ENCODE measurements around the gene CRYGB.
"Not testable (repeated sequence)": the region's sequence is repeated elsewhere in the genome, so short reads cannot be mapped to it uniquely, and the experiment has no call there.

The CRYGB gene

DNA sequence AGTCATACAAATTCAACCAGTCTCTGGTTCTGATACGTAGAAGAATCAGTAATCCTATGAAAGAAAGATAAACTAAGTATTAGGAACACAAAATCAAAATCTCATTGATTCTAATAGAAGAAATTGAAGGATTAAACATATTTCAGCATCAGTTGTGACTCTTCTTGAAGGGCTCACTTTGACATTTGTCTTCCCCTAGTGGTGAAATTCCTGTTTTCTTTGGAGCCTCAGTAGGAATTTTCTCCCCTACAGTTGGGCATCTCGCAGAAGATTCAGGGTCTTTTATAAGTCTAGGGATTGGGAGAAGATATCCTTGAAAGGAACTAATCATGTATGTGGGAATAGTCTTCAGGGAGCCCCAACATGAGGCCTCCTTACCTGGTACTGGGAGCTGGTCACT is 2.8 kb upstream of the CRYGB start:
- no peak for DNase-seq

DNA sequence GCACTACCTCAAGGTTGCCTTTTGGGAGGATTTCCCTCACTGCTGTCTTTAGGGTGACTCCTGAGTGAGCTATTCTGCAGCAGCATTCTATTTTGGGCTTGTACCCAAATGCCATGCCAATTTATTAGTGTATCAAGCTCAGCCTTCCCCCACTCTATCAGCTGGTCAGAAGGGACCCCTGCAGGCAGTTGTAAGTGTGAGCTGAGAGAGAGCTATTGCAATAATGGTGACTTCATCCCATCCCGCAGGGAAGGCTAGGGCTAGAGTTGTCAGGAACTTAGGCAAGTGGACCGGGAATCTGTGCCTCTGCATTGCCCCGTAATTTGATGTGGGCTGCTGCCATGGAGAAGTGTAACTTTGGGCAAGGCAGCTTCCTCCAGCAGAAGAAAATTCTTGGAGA is 1.8 kb upstream of the CRYGB start:
- no peak for DNase-seq

DNA sequence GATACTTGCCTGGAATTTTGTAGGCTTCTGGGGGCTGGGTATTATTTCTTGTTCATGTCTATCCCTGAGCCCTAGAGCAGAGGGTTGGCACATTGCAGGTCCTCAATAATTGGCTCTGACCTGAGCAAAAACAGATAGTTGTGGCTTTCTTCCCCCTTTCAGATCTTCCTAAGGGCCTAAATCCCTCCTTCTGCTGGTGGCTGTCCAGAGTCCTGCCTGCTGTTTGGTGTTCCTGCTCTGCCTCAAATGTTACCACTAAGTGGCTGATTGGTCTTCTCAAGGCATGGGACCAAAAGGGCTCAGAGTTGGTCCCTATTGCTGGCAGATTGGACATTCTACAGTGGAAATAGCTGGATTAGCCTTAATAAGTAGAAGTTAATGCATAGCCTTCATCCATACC is 1.1 kb upstream of the CRYGB start:
- DNase-seq, result no peak

DNA sequence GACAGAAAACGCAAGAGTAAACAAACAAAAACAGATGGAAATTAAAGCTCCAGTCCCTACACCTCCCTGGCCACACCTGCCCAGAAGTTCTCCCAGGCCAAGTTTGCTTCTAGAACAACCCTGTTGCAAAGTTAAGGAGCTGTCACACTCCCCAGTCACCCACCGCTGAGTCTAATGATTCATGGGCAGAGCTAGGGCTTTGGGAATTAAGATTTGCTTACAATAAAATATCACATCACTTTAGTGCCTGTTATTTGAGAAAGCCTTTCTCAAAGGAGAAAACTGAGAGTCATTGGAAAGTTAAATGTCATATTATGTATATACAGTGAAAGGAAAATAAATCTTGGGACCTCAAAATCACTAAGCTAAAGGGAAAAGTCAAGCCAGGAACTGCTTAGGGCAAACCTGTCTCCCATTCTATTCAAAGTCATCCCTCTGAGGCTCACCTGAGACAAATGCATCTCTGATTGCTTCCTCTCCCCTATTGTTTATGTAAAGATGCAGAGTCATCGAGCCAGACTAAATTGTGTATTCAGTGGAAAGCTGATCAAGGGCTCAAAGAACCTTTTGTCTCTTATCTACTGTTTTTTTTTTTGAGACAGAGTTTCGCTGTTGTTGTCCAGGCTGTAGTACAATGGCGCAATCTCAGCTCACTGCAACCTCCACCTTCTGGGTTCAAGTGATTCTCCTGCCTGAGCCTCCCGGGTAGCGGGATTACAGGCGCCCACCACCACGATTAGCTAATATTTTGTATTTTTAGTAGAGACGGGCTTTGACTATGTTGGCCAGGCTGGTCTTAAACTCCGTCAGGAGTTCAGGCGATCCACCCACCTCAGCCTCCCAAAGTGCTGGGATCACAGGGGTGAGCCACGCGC is 2.8 kb downstream of the CRYGB start:
- no peak for DNase-seq

DNA sequence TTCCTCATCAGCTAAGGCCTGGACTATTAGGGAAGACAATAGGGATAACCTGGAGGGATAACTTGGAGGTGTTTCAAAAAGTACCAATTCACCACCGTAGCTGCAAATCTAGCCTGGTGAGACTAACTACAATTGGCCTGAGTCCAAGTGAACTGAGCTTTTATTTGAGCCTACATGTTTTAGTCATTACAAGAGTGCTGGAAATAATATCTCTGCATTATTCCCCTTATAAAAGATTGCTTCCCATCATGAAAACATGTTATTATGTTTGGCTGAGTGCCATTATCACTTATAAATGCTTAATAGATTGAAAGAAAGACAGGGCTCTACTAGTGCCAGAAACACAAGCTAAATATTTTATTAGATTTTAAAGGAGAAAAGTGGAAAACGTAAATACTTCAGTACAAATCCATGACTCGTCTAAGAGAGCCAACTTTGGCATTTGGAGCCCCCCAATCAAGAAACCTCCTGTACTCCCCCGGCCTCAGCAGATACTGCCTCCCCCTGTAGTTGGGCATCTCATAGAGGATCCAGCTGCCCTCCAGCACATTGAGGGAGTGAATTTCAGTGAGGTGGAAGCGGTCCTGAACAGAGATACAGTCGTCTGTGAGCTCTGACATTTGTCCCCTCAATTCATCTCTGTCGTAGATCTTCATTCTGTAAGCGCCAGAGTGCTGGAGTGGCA is 3.6 kb downstream of the CRYGB start:
- DNase-seq, result no peak

DNA sequence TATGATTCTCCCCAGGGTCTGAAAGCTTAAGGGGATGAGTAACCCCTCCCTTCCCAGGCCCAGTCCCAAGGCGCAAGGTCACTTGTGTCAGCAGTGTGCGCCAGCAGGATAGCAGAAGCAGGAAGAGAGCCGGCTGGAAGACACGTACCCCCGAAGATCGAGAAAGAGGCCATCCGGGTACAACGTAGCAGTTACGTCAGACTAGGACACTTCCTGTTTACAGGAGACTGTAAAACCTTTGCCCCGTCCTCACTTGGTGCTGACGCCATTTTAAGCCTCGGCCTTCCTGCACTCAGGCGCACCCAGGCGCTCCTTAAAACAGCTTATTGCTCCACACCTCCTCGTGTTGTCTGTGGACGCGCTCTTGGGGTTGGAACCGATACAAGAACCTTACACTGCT is 6.5 kb downstream of the CRYGB start:
- no peak for DNase-seq

DNA sequence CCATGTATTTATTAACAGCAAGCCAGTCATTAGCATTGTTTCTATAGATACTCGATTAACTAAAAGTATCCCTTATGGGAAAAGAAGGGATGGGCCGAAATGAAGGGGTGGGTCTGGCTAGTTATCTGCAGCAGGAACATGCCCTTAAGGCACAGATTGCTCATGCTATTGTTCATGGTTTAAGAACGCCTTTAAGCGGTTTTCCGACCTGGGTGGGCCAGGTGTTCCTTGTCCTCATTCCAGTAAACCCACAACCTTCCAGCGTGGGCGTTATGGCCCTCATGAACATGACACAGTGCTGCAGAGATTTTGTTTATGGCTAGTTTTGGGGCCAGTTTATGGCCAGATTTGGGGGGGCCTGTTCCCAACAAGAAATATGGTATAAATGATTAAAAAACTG is 7.6 kb downstream of the CRYGB start:
- not testable (repeated sequence) for DNase-seq

DNA sequence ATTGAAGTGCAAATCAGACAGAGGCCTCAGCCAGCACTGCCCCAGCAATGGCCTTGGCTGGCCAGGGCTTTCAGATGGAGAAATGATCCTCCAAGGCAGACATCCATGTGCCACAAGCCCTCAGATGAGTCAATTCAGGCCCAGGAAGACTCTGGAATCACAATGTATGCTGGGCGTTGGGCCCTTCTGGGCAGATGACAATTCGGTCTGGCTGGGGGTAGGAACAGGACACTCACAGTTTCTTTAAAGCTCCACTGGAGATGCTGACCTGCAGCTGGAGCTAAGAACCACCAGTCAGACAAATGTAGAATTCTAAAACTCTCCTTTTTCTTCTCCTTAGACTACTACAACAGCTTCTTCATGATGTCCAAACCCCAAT is 9.3 kb downstream of the CRYGB start:
- DNase-seq, result no peak

DNA sequence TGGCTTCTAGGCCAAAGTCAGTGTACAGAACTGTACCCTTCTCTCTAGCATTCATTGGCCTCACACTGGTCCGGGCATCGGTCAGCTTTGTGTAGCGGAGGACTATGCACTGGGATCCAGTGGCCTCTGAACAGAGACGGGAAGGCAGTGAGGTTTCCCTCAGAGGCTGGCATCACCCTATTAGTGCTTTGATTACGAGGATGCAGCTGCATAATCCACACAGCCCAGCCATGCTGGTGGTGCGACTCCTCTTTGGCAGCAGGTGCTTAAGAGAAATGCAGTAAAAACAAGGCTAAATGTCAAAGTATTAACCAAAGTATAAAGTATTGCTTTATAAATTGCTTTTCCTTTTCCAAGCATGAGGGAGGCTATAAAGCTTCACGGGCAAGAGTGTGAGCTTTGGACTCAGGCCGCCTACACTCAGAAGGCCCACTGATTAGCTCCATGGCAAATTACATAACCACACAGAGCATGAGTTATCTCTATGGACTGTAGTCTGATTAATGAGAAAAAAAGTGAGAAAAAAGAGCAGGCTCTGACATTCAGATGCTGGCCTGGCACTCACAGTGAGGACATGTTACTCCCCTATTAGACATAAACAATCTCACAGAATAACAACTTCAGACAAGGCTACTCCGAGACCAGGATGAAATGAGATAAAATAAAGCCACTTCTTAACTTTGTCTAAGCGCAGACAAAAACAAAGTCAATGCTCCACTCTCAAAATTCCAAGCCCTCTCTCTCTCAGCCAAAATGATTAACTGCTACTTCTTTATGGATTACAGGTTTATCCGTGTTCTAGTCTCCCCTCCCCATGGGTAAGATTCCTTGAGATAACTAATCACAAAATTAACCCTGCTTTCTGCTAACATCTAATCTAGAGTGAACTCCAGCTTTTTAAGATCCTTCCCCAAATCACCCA is 9.9 kb downstream of the CRYGB start:
- DNase-seq, result no peak

DNA sequence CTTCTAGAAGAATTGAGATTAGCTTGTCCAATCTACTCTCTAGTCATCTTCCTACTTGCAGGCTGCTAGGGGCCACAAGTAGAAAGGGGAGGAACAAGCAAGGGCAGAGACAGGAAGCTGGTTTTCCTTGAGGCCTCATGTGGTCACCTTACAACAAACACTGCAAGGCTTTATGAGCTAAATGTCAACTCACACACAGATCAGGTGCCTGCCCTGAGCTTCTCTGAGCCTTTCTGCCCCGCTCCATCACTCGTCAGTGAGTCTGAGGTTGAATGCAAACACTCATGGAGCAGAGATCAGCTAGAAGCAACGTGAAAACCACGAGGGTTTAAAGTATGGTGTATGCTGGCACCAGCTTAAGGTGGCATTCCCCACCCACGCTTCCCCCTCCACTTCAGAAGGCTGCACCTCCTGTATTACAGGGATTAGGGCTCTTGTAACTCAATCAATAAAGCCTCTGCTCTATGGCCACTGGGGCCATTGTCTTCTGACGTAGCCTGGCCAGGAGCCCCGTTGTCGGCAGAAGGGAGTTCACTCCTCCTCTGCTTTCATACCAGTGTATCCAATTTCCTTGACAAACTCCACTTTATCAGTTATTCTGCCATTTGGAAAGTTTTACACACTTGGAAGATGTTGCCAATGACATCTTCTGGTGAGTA is 10.9 kb downstream of the CRYGB start:
- DNase-seq, result no peak

DNA sequence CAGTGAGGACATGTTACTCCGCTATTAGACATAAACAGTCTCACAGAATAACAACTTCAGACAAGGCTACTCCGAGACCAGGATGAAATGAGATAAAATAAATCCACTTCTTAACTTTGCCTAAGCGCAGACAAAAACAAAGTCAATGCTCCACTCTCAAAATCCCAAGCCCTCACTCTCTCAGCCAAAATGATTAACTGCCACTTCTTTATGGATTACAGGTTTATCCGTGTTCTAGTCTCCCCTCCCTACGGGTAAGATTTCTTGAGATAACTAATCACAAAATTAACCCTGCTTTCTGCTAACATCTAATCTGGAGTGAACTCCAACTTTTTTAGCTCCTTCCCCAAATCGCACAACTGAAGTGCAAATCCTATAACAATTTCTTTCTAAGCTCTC is 15.2 kb downstream of the CRYGB start:
- DNase-seq, result no peak

DNA sequence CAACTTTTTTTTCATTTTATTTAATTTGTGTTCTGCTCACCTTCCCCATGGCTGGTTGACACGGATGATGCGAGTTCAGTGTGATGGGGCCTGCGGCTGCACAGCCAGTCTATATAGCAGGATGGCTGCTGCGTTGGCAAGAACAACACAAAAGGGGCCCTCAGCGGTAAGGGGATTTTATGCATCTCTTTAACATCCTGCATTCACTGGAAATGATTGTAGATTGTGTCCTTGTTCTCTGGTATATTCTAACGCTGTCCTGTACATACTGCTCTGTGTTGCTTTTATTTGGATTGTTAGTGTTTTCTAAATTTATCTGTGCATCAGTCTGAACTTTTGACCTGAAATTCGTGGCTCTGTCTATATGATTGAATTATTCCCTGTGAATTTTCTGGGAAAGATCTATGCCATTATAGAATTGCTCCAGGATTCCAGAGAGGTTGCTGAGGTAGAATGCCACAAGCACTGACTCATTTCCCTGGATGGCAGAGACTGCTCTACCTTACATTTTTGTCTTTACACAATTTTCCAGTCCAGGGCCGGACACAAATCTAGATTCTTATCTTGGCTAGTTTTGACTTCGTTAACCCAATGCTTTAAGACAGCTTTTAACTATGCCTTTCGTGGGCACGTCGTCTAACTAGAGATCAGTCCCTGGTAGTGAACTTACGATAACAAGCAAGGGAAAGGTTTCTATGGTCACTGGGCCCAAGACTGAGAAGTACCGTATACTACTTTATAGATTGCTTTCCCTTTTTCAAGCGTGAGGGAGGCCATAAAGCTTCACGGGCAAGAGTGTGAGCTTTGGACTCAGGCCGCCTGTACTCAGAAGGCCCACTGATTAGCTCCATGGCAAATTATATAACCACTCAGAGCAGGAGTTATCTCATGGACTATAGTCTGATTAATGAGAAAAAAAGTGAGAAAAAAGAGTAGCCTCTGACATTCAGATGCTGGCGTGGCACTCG is 15.9 kb downstream of the CRYGB start, which contains the start of gene CRYGC:
Gene CRYGC (minus strand): TSS at position 85 of the 968 bp plus-strand sequence. CDS start 36 bp downstream, at position 49.
- DNase-seq, result no peak

DNA sequence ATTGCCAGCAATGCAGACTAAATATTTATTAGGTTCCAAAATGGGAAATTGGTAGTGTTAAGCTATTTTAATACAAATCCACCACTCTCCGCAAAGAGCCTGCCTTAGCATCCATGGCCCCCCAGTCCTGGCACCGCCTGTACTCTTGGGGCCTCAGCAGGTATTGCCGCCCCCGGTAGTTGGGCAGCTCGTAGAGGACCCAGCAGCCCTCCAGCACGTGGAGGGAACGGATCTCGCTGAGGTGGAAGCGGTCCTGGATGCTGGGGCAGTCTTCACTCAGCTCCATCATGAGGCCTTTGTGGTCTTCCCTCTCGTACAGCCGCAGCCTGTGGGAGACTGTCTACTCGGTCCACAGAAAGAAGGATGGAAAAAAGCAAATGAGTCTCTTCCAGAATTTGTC is 17.8 kb downstream of the CRYGB start:
- no peak for DNase-seq

DNA sequence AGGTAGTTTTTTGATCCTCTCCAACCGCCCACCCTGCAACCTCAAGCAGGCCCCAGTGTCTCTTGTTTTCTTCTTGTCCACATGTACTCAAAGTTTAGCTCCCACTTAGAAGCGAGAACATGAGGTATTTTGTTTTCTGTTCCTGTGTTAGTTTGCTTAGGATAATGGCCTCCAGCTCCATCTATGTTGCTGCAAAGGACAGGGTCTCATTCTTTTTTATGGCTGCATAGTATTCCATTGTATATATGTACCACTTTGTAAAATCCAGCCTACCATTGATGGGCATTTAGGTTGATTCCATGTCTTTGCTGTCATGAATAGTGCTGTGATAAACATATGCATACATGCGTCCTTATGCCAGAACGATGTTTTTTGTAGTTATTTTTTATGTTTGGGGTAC is 18.9 kb downstream of the CRYGB start:
- no peak for DNase-seq

DNA sequence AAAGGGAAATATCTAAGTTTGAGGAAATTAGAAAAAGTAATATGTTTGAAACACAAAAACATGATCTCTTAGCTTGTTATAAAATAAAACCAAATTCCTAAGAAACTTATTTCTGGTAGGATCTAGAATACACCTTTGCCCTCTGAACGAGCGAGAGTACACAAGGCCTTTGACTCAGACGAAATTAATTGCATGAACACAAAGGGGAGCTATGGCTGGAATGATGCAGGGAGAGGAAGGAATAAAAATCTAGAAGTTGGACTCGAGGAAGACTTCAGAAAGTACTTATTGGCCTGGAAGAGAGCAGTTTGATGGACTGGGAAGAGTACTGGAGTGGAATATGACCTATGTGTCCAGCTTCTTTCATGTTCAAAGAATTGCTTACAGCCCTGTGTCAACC is 20.7 kb downstream of the CRYGB start:
- no peak for DNase-seq

DNA sequence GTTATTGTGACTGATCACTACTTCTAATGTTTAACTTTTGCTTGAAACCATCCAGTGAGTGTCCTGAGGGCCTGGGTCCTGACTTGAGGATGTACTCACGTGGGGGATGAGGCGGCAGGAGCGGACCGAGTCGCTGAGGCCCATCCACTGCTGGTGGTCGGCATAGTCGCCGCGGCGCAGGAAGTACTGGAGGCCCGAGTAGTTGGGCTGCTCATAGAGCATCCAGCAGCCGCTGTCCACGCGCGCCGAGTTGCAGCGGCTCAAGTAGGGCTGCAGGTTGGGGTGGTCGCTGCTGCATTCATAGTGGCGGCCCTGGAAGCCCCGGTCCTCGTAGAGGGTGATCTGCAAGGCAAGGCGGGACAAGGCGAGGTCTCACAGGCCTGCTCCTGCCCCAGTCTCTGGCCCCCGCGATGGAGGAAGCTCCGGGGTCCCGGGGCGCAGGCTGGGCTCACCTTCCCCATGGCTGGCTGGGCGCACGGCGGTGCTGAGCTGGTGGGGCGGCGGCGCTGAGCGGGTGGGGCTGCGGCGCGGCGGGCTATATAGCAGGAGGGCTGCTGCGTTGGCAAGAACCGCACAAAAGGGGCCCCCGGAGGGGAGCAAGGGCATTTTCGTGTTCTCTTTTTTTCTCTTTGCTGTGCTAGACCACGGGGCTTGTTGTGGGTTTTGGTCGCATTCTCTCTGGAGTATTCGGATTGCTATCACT is 21.8 kb downstream of the CRYGB start, which contains the start of gene CRYGD:
Gene CRYGD (minus strand): TSS at position 512 of the 703 bp plus-strand sequence. CDS start 51 bp downstream, at position 461.
- DNase-seq, result not testable (repeated sequence)

DNA sequence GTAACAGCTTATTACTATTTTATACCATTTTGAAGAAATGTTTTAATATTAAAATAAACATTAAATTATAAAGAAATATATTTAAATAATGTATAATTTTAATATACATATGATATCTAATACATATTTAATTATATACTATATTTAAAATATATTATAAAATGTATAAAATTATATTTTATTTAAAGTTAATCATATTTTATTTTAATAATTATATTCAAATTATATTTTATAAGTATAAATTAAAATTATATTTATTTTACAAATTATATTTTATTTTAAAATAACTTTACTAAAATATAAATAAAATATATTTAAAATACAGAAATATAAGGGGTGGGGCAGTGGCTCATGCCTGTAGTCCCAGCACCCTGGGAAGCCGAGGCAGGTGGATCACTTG is 23.7 kb downstream of the CRYGB start:
- DNase-seq, result no peak

DNA sequence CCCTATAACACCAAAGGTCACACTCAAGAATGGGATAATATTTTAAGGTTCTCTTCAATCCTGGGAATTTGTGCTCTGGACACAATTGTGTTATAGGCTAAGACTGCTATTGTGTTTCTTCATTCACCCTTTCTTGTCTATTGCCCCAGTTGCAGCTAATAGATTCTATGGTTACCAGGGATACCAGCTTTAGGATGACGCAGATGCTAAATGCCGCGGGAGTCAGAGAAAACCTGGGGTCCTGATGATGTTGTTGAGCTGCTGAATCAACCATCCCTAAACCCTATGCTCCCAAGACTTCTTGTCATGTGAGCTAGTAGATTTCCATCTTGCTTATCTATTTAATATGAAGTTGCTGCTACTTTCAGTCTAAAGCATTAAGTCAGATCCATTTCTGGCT is 27.0 kb downstream of the CRYGB start:
- no peak for DNase-seq

DNA sequence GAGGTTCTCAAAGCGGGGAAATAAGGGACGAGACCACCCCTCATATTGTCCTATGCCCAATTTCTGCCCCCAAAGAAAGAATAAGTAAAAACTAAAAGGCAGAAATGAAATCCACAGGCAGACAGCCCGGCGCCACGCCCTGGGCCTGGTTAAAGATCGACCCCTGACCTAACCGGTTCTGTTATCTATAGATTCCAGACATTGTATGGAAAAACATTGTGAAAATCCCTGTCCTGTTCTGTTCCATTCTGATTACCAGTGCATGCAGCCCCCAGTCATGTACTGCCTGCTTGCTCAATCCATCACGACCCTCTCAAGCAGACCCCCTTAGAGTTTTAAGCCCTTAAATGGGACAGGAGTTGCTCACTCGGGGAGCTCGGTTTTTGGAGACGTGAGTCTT is 28.6 kb downstream of the CRYGB start:
- DNase-seq, result not testable (repeated sequence)

DNA sequence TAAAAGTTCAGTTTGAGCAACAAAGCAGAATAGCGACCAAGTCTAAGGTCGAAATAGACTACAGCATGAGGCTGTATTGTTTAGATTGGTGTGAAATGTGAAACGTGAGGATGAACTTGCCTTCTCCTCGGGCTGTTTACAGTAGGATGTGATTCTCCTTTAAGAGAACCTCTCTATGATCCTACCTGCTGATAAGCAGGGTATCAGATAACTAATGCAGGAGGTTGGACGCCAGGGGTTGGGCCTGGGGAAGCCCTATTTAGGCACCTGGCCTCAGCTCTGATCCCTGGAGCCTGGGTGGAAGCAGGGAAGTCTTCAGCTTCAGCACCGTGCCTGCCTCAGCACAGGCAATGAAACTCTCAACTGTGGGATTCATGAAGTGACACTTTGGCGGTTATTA is 33.0 kb downstream of the CRYGB start:
- no peak for DNase-seq
